ENCODE results near the gene THY1.
"Not testable (repeated sequence)": the region's sequence is repeated elsewhere in the genome, so short reads cannot be mapped to it uniquely, and the experiment has no call there.

Gene THY1

GRCh38 chr11:119441898-119442243 is 18.9 kb upstream of the THY1 start:
- Histone ChIP-seq H3K4me1 (ENCODE audit: control insufficient read depth, insufficient read depth, low read length) (peaks cover 3% of the 10 kb centered on the region), H3K9me3 (ENCODE audit: control insufficient read depth in 2 of 2, low read length in 2 of 2) (no peaks in the 10 kb centered on the region), H3K9ac (ENCODE audit: low read length in 2 of 2) (no peak overlapping the region), H3K4me3 (ENCODE audit: low read length in 2 of 2) (no peak overlapping the region), H3K27me3 (ENCODE audit: control insufficient read depth in 1 of 2, insufficient read depth in 2 of 2, low read length in 2 of 2) (no peaks in the 10 kb centered on the region), H3K36me3 (ENCODE audit: control insufficient read depth in 2 of 2, insufficient read depth in 2 of 2, low read length in 2 of 2) (no peaks in the 10 kb centered on the region), H3K27ac (ENCODE audit: low read length) (no peak overlapping the region)

- H3K9ac ChIP-seq (ENCODE audit: low read length in 2 of 2), result no peak overlapping the region
These were observed 15.6 kb upstream of the THY1 start for GRCh38 chr11:119438599-119438998.

GRCh38 chr11:119437521-119437920 is 14.5 kb upstream of the THY1 start:
- H3K4me1 ChIP-seq (ENCODE audit: control insufficient read depth, insufficient read depth, low read length); H3K36me3 ChIP-seq (ENCODE audit: control insufficient read depth in 2 of 2, insufficient read depth in 2 of 2, low read length in 2 of 2); H3K9me3 ChIP-seq (ENCODE audit: control insufficient read depth in 2 of 2, low read length in 2 of 2); H3K9ac ChIP-seq (ENCODE audit: low read length in 2 of 2); H3K27me3 ChIP-seq (ENCODE audit: control insufficient read depth in 1 of 2, insufficient read depth in 2 of 2, low read length in 2 of 2); H3K27ac ChIP-seq (ENCODE audit: low read length); H3K4me3 ChIP-seq (ENCODE audit: low read length in 2 of 2): not testable (repeated sequence)

More at GRCh38 chr11:119438599-119438998, 15.6 kb upstream of the THY1 start:
- no peak overlapping the region for H3K4me3 ChIP-seq (ENCODE audit: low read length in 2 of 2)
- H3K27me3 ChIP-seq (ENCODE audit: control insufficient read depth in 1 of 2, insufficient read depth in 2 of 2, low read length in 2 of 2), result no peaks in the 10 kb centered on the region
- H3K27ac ChIP-seq (ENCODE audit: low read length), result no peak overlapping the region
- no peaks in the 10 kb centered on the region for H3K36me3 ChIP-seq (ENCODE audit: control insufficient read depth in 2 of 2, insufficient read depth in 2 of 2, low read length in 2 of 2)
- no peaks in the 10 kb centered on the region for H3K4me1 ChIP-seq (ENCODE audit: control insufficient read depth, insufficient read depth, low read length)
- no peaks in the 10 kb centered on the region for H3K9me3 ChIP-seq (ENCODE audit: control insufficient read depth in 2 of 2, low read length in 2 of 2)

- H3K4me1 ChIP-seq (ENCODE audit: control insufficient read depth, insufficient read depth, low read length), result peaks cover 11% of the 10 kb centered on the region
- no peak overlapping the region for H3K4me3 ChIP-seq (ENCODE audit: low read length in 2 of 2)
- no peak overlapping the region for H3K9ac ChIP-seq (ENCODE audit: low read length in 2 of 2)
- H3K27me3 ChIP-seq (ENCODE audit: control insufficient read depth in 1 of 2, insufficient read depth in 2 of 2, low read length in 2 of 2), result no peaks in the 10 kb centered on the region
- H3K36me3 ChIP-seq (ENCODE audit: control insufficient read depth in 2 of 2, insufficient read depth in 2 of 2, low read length in 2 of 2), result no peaks in the 10 kb centered on the region
- no peaks in the 10 kb centered on the region for H3K9me3 ChIP-seq (ENCODE audit: control insufficient read depth in 2 of 2, low read length in 2 of 2)
- H3K27ac ChIP-seq (ENCODE audit: low read length), result no peak overlapping the region
These were observed 13.7 kb upstream of the THY1 start for GRCh38 chr11:119436711-119437110.

- no peaks in the 10 kb centered on the region for H3K9me3 ChIP-seq (ENCODE audit: control insufficient read depth in 2 of 2, low read length in 2 of 2)
- H3K36me3 ChIP-seq (ENCODE audit: control insufficient read depth in 2 of 2, insufficient read depth in 2 of 2, low read length in 2 of 2), result no peaks in the 10 kb centered on the region
- H3K27me3 ChIP-seq (ENCODE audit: control insufficient read depth in 1 of 2, insufficient read depth in 2 of 2, low read length in 2 of 2), result no peaks in the 10 kb centered on the region
- no peak overlapping the region for H3K9ac ChIP-seq (ENCODE audit: low read length in 2 of 2)
- peaks cover 11% of the 10 kb centered on the region for H3K4me1 ChIP-seq (ENCODE audit: control insufficient read depth, insufficient read depth, low read length)
- H3K4me3 ChIP-seq (ENCODE audit: low read length in 2 of 2), result no peak overlapping the region
- no peak overlapping the region for H3K27ac ChIP-seq (ENCODE audit: low read length)
These were observed 13.1 kb upstream of the THY1 start for GRCh38 chr11:119436093-119436492.

GRCh38 chr11:119434591-119435330 is 11.8 kb upstream of the THY1 start:
- Histone ChIP-seq H3K9ac (ENCODE audit: low read length in 2 of 2) (no peak overlapping the region), H3K27me3 (ENCODE audit: control insufficient read depth in 1 of 2, insufficient read depth in 2 of 2, low read length in 2 of 2) (peaks cover 0 to under 1% of the 10 kb centered on the region in 2 donors), H3K4me1 (ENCODE audit: control insufficient read depth, insufficient read depth, low read length) (peaks cover 11% of the 10 kb centered on the region), H3K9me3 (ENCODE audit: control insufficient read depth in 2 of 2, low read length in 2 of 2) (no peaks in the 10 kb centered on the region), H3K36me3 (ENCODE audit: control insufficient read depth in 2 of 2, insufficient read depth in 2 of 2, low read length in 2 of 2) (no peaks in the 10 kb centered on the region), H3K4me3 (ENCODE audit: low read length in 2 of 2) (no peak overlapping the region), H3K27ac (ENCODE audit: low read length) (no peak overlapping the region)

GRCh38 chr11:119433358-119433725 is 10.4 kb upstream of the THY1 start:
- Histone ChIP-seq H3K36me3 (ENCODE audit: control insufficient read depth in 2 of 2, insufficient read depth in 2 of 2, low read length in 2 of 2) (no peaks in the 10 kb centered on the region), H3K9me3 (ENCODE audit: control insufficient read depth in 2 of 2, low read length in 2 of 2) (no peaks in the 10 kb centered on the region), H3K27me3 (ENCODE audit: control insufficient read depth in 1 of 2, insufficient read depth in 2 of 2, low read length in 2 of 2) (peaks cover 0 to 3% of the 10 kb centered on the region in 2 donors), H3K9ac (ENCODE audit: low read length in 2 of 2) (peak overlapping the region in 1 of 2 donors; percentile 29), H3K27ac (ENCODE audit: low read length) (no peak overlapping the region), H3K4me3 (ENCODE audit: low read length in 2 of 2) (peak overlapping the region in 1 of 2 donors; percentile 54), H3K4me1 (ENCODE audit: control insufficient read depth, insufficient read depth, low read length) (peaks cover 11% of the 10 kb centered on the region)

- Histone ChIP-seq H3K4me1 (ENCODE audit: control insufficient read depth, insufficient read depth, low read length) (peaks cover 11% of the 10 kb centered on the region), H3K4me3 (ENCODE audit: low read length in 2 of 2) (peak overlapping the region; percentile 18 to 54), H3K9me3 (ENCODE audit: control insufficient read depth in 2 of 2, low read length in 2 of 2) (no peaks in the 10 kb centered on the region), H3K27ac (ENCODE audit: low read length) (no peak overlapping the region), H3K9ac (ENCODE audit: low read length in 2 of 2) (peak overlapping the region in 1 of 2 donors; percentile 29), H3K27me3 (ENCODE audit: control insufficient read depth in 1 of 2, insufficient read depth in 2 of 2, low read length in 2 of 2) (peaks cover 0 to 3% of the 10 kb centered on the region in 2 donors), H3K36me3 (ENCODE audit: control insufficient read depth in 2 of 2, insufficient read depth in 2 of 2, low read length in 2 of 2) (no peaks in the 10 kb centered on the region)
These were observed 9.7 kb upstream of the THY1 start for GRCh38 chr11:119432484-119433357.

GRCh38 chr11:119431523-119431922 is 8.6 kb upstream of the THY1 start:
- H3K27ac ChIP-seq (ENCODE audit: low read length), result no peak overlapping the region
- H3K9ac ChIP-seq (ENCODE audit: low read length in 2 of 2), result no peak overlapping the region
- no peak overlapping the region for H3K4me3 ChIP-seq (ENCODE audit: low read length in 2 of 2)
- peaks cover 11% of the 10 kb centered on the region for H3K4me1 ChIP-seq (ENCODE audit: control insufficient read depth, insufficient read depth, low read length)
- H3K36me3 ChIP-seq (ENCODE audit: control insufficient read depth in 2 of 2, insufficient read depth in 2 of 2, low read length in 2 of 2), result no peaks in the 10 kb centered on the region
- peaks cover 0 to 3% of the 10 kb centered on the region in 2 donors for H3K27me3 ChIP-seq (ENCODE audit: control insufficient read depth in 1 of 2, insufficient read depth in 2 of 2, low read length in 2 of 2)
- H3K9me3 ChIP-seq (ENCODE audit: control insufficient read depth in 2 of 2, low read length in 2 of 2), result no peaks in the 10 kb centered on the region

GRCh38 chr11:119427279-119427678 is 4.3 kb upstream of the THY1 start:
- no peaks in the 10 kb centered on the region for H3K36me3 ChIP-seq (ENCODE audit: control insufficient read depth in 2 of 2, insufficient read depth in 2 of 2, low read length in 2 of 2)
- H3K9me3 ChIP-seq (ENCODE audit: control insufficient read depth in 2 of 2, low read length in 2 of 2), result no peaks in the 10 kb centered on the region
- H3K4me1 ChIP-seq (ENCODE audit: control insufficient read depth, insufficient read depth, low read length), result peaks cover 17% of the 10 kb centered on the region
- peaks cover 0 to 3% of the 10 kb centered on the region in 2 donors for H3K27me3 ChIP-seq (ENCODE audit: control insufficient read depth in 1 of 2, insufficient read depth in 2 of 2, low read length in 2 of 2)
- H3K9ac ChIP-seq (ENCODE audit: low read length in 2 of 2), result no peak overlapping the region
- no peak overlapping the region for H3K4me3 ChIP-seq (ENCODE audit: low read length in 2 of 2)
- no peak overlapping the region for H3K27ac ChIP-seq (ENCODE audit: low read length)

- H3K36me3 ChIP-seq (ENCODE audit: control insufficient read depth in 2 of 2, insufficient read depth in 2 of 2, low read length in 2 of 2), result no peaks in the 10 kb centered on the region
These were observed 3.2 kb upstream of the THY1 start for GRCh38 chr11:119426142-119426541.

More at GRCh38 chr11:119426142-119426541, 3.2 kb upstream of the THY1 start:
- Histone ChIP-seq H3K9ac (ENCODE audit: low read length in 2 of 2) (no peak overlapping the region), H3K9me3 (ENCODE audit: control insufficient read depth in 2 of 2, low read length in 2 of 2) (no peaks in the 10 kb centered on the region), H3K27ac (ENCODE audit: low read length) (no peak overlapping the region), H3K27me3 (ENCODE audit: control insufficient read depth in 1 of 2, insufficient read depth in 2 of 2, low read length in 2 of 2) (peaks cover 6 to 11% of the 10 kb centered on the region in 2 donors), H3K4me3 (ENCODE audit: low read length in 2 of 2) (no peak overlapping the region), H3K4me1 (ENCODE audit: control insufficient read depth, insufficient read depth, low read length) (peaks cover 25% of the 10 kb centered on the region)

All from stomach smooth muscle (tissue), 2 donors.